ENCODE measurements around the gene GSK3B. TPM values are rescaled to one million over a fixed set of nuclear protein-coding genes. Genes with fewer than 3 reads are reported as not detected.

Gene GSK3B
- total RNA-seq, 4 donors from 2014 or later = 26.3 to 43.0 (median 31.8) TPM

DNA sequence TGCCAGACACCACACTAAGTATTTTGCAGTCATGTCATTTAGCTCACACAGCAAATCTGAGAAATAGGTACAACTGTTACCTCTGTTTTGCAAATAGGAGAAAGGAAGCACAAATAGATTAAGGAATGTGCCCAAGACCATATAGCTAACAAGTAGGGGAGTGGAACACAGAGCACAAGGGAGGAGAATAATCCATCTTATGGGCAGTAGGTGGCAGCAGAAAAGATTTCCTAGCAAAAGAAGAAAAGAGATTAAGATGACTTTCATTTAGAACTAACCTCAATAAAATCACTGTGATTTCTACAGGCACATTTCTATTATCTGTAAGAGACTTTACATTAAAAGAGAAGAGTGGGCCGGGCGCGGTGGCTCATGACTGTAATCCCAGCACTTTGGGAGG lies 263.2 kb downstream of the GSK3B start:
- no peak for DNase-seq (ENCODE audit: low spot score)
- ATAC-seq (ENCODE audit: low FRiP score) = no peak
- TF ChIP-seq, protein P1, sequence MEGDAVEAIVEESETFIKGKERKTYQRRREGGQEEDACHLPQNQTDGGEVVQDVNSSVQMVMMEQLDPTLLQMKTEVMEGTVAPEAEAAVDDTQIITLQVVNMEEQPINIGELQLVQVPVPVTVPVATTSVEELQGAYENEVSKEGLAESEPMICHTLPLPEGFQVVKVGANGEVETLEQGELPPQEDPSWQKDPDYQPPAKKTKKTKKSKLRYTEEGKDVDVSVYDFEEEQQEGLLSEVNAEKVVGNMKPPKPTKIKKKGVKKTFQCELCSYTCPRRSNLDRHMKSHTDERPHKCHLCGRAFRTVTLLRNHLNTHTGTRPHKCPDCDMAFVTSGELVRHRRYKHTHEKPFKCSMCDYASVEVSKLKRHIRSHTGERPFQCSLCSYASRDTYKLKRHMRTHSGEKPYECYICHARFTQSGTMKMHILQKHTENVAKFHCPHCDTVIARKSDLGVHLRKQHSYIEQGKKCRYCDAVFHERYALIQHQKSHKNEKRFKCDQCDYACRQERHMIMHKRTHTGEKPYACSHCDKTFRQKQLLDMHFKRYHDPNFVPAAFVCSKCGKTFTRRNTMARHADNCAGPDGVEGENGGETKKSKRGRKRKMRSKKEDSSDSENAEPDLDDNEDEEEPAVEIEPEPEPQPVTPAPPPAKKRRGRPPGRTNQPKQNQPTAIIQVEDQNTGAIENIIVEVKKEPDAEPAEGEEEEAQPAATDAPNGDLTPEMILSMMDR (IDR thresholded peaks at IDR 0.05) = no peak

DNA sequence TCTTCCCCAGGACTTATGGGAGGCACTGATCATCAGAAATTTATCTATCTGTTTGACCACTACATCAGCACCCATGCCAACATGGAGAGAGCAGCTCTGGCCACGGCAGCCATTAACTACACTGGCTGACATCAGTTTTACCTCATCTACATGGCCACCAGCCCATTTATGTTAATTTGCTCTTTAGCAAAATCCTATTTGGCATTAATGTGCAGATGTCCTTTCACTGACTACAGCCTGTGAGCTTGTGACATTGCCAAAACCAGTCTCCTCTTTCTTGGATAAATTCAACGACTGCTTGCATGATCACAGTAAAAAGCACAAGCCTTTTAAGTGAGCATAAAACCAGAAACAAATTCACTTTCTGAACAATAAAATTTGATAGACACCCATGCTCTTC lies 264.8 kb downstream of the GSK3B start:
- ATAC-seq (ENCODE audit: low FRiP score) = no peak

DNA sequence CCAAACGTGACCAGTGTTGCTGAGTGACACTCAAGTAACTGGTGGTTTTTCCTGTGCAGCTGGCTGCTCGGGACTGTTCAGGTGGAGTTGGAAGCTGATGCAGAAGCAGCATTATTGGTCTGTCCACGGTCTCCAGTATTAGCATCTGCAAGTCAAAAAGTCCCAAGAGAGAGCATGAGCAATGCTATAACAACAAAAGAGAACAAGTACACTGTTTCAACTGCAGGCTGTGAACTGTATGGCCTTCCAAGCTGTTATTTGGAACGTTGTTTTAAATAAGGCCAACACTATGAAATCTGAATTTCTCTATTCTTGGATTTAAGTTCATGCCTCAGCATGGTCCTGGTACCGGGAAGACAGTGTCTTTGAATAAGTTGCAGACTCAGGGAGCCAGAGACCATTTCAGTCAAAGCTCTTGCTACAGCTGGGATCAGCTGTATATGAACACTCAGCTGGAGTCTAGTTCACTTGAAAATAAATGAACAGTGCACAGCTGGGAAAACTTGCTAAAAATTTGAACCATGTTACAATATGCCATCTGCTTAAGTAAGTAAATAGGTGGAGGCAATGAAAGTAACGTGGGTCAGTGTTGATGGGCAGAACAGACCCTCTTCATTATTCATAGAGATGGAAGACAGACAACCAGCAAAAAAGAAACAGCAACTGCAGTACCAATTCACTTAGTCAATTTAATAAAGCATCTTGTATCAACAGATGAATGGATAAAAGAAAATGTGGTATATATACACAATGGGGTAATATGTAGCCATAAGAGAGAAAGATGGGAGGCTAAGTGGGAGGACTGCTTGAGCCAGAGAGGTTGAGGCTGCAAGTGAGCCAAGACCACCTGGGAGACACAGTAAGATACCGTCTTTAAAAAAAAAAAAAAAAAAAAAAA lies 267.3 kb downstream of the GSK3B start:
- DNase-seq (ENCODE audit: low spot score) = no peak
- ATAC-seq (ENCODE audit: low FRiP score) = no peak
- TF ChIP-seq, protein P1 (IDR thresholded peaks at IDR 0.05) = no peak

More for the DNA sequence above, 264.8 kb downstream of the GSK3B start:
- TF ChIP-seq, protein P1 (IDR thresholded peaks at IDR 0.05) = no peak
- DNase-seq (ENCODE audit: low spot score) = no peak

DNA sequence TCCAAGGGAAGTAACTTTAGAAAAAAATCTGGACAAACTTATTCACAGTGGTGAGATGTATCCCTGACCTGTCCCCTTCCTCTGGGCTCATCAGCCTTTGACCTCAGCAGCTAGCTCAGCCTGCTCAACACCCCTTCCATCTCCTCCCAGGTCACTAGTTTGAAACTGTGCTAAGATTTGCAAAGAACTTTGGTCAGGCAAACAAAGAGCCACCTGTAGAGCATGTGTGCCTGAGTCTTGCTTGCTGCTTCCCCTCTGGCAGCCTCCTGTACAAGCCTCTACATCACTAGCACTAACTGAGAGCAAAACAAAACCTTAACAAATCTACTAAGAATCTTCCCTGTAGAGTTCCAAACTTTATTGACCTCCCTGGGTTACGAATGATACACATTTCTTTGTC lies 268.4 kb downstream of the GSK3B start:
- ATAC-seq (ENCODE audit: low FRiP score) (no peak), DNase-seq (ENCODE audit: low spot score) (no peak)
- TF ChIP-seq, protein P1 (IDR thresholded peaks at IDR 0.05) = no peak

DNA sequence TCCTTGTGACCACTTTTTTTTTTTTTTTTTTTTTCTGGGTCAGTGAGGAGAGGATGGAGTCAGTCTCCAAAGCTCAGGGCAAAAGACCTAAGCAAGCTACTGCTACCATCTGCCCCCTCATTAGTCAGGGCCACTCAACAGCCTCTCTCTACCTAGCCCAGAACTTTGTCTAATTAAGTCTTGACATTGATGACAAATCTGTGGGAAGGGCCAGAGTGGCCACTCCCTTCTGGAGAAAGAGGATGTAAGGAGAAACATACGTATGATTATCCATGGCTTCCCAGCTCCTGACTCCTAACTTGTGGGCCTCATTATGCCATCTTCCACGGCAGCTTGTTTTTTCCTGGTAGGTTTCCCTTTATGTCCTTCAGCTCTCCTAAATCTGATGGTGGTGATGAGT lies 274.4 kb downstream of the GSK3B start:
- TF ChIP-seq, protein P1 (IDR thresholded peaks at IDR 0.05) = no peak
- ATAC-seq (ENCODE audit: low FRiP score) = no peak
- no peak for DNase-seq (ENCODE audit: low spot score)

DNA sequence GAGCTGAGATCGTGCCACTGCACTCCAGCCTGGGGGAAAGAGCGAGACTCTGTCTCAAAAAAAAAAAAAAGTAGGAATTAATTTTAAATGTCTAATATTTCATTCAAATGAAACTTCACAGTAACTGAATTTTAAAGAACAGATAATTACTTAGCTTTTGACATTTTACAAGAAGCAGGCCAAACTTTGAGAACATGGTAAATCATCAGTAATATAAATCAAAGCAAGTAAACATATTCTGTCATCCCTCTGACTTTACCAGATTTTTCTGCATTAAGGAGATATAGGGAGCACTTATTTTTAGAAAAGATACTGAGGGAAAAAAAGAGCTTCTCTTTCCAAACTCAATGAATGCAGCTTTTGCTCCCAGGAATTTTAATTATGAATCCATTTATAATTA lies 275.3 kb downstream of the GSK3B start:
- ATAC-seq (ENCODE audit: low FRiP score) (no peak), DNase-seq (ENCODE audit: low spot score) (no peak)
- TF ChIP-seq, protein P1 (IDR thresholded peaks at IDR 0.05) = no peak
